Measurements from ENCODE around the gene ABCA5. TPM values are rescaled to one million over a fixed set of nuclear protein-coding genes. Genes with fewer than 3 reads are reported as not detected.
A peak's percentile ranks its signal among the peaks of the same experiment; 100 is the strongest.
"Not testable (repeated sequence)": the region's sequence is repeated elsewhere in the genome, so short reads cannot be mapped to it uniquely, and the experiment has no call there.

The ABCA5 gene
- total RNA-seq, 1 donor from 2014 or later = 52.8 TPM

DNA sequence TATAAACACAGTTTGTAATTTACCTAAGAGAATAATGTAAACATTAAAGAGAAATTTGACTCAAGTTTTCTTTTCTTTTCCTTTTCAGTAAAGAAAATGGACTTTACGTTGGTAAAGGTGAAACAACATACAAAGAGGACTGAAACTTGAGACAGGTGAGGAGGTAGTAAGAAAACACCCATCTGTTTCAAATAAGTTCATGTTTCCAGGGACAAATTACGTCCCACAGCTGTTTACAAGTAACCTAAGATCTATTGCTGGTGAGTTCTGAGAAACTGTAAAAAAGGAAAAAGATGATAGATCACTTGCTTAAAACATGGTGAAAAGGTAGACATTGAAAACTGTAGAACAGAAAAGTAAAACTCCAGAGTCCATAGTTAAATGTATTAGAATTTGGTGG, 4.8 kb upstream of the ABCA5 start:
- no peak for DNase-seq

DNA sequence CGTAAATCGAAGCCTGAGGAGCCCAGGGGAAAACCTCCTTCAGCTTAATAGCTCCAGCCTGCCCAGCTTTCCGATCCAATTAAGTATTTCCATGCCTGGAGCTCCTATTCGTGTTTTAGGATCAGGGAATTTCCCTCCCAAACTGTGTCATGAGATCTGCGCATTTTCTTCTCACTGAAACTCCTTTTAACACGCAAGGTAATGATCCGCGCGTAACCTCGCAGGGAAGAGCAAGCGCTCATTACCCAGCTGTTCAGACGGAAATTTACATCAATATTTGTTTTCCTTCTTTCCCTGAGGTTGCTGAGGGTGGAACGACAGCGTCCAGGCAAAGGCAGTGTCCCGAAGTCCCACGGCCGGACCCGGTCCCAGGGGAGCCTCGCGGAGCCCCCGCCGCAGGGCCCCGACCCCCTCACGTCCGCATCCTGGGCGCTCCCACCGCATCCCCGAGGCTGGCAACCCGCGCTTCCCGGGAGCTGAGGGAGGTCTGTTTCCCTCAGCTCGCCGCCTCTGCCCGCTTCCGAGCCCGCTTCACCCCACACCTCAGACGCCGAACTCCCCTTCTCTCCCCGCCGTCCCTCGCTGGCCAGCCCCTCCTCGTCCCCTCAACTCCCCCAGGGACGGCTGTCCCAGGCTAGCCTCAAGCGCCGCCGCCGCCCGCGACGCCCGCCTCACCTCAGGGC, 415 bp downstream of the ABCA5 start:
- peak; percentile 45 for DNase-seq

DNA sequence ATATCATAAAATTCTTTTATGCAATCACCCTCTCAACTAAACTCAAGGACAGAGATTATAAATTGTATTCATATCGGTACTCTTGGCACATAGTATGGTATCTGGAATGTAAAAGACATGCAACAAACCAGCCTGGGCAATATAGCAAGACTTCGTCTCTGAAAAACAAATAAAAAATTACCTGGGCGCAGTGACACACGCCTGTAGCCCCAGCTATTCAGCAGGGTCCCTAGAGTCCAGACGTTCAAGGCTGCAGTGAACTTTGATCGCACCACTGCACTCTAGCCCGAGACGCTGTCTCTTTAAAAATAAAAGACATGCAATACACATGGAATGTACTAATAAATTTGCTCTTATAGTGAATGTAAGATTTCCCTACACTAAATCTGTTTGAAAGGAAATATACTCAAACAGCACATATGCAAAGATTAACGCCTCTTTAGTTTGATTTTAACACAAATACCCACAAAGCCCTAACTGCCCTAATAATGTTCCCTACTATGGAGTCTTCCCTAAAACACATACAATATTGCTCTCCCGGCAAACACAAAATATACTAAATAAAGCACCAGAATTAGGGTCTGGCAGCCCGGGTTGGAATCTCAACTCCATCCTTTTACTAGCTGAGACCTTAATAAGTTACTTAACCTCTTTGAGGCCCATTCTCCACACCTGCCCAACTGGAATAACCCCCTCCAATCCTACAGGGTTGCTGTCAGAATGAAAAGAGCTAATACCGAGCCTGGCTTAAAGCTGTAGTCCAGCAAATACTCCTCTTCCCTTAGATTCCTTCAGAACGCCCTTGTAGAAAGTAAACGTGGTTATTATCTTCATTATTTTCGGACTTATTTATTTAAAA, 1.2 kb downstream of the ABCA5 start:
- no peak for DNase-seq

DNA sequence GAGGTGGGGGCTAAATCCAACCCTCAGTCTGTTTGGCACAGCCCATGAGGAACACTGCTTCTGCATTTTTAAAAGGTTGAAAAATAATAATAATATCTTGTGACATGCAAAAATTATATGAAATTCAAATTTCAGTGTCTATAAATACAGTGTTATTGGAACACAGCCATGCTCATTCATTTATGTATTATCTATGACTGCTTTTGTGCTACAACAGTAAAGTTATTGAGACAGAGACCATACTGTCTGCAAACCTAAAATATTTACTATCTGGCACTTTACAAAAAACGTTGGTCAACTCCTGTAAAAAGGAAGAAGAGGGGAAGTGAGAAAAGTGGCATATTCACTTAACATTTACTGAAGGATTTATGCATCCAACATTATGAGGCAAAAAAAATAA, 3.1 kb downstream of the ABCA5 start:
- DNase-seq = no peak

DNA sequence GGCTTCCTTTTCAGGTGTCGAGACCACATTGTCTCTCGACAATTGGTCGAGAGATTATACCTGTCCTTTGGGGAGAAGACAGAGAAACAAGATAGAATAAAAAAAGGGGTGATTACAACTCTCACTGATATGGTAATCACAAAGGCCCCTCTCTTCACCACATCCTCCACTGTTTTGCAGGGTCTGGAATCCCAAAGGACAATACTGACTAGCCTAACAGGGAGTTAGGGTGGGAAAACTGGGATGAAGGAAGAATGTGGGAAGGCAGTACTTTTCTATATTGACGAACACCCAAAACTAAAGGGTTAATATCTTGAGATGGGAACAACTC, 6.1 kb downstream of the ABCA5 start:
- DNase-seq = no peak

DNA sequence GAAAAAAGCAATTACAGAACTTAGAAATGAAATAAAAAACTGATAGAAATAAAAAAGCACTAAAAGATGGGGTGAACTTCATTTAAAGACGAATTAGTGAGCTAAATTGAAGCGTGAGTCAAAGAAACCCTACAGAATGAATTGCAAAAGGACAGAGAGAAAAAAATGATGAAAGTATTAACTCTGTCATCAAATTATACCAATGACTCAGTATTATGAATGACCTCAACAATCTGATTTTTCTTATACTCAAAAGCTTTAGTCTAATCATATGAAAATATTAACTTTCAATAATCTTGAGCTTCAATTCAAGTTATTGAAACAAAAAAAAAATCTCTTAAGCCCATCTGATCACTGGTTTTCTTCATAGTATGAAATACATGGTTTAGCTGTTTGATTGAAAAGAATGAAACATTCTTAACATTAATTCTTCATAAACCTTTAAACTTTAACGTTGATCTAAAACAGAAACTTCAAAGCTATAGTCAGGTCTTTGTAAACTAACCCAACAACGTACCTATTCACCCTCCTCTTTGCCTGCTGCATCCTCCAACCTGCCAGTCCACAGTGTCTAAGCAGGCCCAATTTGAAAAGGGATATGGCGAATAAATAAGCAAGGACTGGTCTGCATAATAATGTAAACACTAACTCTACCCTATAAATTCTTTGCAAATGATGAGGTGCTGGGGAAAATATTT, 6.6 kb downstream of the ABCA5 start:
- no peak for DNase-seq

DNA sequence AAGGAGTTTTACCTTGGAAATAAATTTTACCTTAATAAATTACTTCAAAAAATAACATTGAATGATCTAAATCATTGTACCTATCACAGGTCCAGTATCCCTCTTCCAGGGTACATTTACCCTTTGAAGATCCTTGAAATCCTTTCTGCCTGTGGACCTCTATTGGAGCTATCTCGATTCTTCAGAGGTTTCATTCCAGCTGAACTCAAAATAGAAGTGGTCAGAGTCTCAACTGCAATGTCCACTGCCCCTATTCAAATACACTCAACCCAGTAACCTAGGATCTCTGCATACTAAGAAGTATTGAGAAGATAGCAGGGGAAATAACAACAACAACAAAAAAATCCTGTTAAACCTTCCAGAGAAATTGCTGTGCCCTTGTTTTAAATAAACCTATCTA, 9.3 kb downstream of the ABCA5 start:
- DNase-seq = no peak

DNA sequence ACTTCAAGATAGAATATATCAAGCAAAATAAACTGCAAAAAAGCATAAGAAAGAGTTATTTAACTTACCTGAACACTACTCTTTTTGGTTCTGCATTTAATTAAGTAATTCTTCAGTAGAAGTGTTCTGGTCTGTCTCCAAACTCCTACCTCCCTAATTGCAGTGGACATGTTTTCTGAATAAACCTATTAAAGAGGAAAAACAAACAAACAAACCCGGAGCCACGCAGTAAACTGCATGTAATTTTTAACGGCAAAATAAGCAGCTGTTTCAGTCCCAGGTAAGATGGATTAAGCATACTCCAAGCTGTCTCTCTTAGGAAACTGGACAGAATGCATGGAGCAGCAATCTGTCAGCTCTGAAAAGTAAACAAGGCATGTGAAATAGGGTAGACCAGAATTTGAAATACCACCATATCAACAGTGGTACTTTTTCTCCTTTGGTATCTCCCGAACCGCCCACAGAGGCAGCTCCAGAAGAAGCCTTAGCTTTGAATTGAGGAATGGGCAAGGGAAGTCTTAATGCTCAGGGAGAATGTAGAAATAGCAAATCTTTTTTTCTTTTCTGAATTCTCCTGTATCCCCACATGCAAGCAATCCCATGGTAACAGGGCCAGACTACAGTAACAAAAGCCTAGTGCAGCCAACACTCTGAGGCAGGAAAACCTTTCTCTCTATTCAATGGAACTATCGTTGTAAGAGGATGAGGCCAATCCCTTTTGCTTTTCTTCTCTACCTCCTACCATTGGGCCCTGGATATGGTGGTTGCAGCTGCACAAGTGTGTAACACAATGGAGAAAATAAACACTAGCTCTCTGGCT, 12.5 kb downstream of the ABCA5 start:
- DNase-seq = peak; percentile 24

DNA sequence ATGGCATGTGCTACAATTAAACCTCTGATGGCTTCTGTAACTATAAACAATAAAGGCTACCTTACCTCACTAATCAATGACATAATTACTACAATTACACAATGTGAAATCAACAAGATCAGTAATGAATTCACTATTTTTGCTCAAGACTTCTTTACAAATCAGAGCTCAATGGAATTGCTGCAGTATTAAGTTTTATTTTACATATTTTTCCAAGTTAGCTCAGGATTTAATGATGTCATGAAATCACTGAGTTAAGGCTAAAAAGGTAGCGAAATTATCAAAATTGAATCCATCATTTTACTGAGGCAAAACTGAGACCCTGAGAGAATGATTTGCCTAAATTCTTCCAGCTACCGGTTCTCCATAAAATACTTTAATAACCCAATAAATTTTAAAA, 21.8 kb downstream of the ABCA5 start:
- DNase-seq = no peak

DNA sequence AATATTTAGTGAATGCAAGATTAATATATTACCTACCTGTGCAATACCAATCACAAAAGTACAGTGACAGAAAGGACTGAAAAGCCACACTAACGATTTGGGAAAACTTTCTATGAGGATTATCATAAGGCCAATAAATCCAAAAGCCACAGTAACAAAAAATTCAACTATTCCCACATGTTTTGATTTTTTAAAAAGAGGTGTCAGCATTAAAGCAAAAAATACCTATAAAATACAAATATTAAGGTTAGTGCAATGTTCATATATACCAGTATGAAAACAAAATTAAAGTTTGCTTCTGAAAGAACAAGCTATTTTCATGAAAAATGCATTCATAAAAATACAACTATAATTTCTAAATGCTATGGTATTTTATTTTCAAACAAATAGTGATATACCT, 24.3 kb downstream of the ABCA5 start:
- no peak for DNase-seq

DNA sequence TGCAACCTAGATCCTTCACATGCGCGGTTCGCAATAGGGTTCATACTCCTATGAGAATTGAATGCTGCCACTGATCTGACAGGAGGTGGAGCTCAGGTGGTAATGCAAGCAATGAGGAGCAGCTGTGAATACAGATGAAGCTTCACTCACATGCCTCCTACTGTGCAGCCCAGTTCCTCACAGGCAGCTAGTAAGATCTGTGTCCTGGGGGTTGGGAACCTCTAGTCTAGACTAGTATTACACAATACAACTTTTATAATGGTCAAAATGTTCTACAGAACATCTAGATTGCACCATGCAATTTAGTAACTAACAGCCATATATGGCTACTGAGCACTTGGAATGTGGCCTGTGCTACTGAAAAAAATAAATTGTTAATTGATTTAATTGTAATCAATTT, 26.7 kb downstream of the ABCA5 start:
- DNase-seq = no peak

DNA sequence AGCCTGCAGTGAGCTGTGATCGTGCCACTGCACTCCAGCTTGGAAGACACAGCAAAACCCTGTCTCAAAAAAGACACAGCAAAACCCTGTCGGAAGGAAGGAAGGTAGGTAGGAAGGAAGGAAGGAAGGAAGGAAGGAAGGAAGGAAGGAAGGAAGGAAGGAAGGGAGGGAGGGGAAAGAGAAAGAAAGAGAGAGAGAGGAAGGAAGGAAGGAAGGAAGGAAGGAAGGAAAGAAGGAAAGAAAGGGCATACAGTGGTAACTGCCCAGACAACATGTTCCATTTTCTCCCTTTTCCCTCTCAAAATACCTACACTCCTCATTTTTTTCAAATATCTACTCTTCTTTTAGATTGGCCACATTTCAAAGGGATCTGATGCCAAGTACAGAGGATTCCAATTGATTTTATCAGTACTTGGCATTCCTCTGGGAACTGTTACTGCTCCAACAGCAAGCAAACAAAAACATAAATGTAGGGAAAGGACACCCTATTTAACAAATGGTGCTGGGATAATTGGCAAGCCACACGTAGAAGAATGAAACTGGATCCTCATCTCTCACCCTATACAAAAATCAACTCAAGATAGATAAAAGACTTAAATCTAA, 28.7 kb downstream of the ABCA5 start:
- DNase-seq = not testable (repeated sequence)

DNA sequence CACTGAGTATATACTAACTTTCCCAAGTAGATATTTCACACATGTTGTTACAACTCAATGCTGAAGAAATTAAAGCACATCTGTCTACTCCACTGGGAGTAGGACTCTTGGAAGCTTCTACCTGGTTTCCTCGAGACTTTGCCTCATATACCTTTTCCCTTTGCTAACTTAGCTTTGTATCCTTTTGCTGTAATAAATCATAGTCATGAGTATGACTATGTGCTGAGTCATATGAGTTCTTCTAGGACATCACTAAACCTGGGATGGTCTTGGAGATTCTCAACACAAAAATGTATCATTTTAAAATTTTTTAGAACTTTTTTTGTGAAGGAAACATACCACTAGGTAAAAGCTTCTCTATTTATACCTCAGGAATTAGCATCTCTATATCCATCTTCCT, 39.8 kb downstream of the ABCA5 start:
- no peak for DNase-seq

DNA sequence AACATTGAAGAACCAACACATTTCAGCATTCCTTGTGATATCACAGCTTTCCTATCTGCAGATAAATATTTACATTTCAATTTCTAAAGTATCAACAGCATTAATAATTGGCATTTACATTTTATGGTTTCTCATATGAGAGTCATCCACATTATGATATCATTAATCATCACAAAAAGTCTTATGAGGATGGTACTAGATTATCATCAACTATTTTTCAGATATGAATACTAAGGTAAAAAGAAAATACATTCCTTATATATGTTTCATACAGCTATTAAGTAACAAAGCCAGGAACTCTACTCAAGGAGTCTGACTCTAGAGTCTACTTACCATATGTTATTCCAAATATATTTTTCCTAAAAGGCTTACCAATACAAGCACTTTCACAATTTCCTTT, 40.7 kb downstream of the ABCA5 start:
- DNase-seq = no peak

DNA sequence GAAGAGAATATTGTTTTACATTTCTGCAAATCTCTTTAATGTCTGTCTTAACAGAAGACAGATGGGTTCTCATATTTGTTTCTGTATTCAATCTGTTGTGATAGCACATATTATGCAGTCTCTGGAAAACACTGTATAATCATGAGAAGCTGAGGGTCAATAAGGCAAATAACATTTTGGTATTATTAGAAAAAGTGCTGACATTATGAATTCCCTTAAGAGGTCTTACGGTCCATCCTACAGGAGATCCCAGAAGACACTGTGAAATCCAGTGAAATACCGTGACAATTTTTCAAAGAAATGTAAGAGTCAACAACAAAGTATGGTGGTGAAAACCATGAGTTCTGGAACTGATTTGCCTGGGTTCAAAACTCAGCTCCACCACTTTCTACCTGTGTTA, 42.3 kb downstream of the ABCA5 start:
- no peak for DNase-seq

DNA sequence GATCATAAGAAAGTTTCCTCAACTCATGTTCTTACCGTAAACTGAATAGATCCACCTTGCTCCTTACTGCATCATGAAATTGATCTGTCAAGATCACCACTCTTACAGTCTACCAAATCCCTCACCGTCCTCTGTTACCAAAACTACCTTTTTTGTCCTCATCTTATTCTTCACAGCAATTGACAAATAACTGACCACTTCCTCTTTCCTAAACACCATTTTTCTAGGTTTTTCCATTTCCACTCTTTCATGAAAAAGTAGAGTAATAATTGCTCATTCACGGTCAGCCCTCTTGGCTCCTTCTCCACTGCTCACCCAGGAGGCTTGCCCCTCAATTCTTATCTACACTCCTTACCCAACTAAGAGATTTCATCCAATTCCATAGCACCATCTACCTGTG, 44.9 kb downstream of the ABCA5 start:
- no peak for DNase-seq

DNA sequence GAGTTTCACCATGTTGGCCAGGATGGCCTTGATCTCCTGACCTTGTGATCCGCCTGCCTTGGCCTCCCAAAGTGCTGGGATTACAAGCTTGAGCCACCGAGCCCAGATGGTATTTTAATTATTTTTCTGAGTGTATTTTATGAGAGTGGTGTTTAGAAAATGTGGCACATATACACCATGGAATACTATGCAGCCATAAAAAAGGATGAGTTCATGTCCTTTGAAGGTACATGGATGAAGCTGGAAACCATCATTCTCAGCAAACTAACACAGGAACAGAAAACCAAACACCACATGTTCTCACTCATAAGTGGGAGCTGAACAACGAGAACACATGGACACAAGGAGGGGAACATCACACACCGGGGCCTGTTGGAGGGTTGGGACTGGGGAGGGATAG, 50.7 kb downstream of the ABCA5 start:
- DNase-seq = not testable (repeated sequence)

DNA sequence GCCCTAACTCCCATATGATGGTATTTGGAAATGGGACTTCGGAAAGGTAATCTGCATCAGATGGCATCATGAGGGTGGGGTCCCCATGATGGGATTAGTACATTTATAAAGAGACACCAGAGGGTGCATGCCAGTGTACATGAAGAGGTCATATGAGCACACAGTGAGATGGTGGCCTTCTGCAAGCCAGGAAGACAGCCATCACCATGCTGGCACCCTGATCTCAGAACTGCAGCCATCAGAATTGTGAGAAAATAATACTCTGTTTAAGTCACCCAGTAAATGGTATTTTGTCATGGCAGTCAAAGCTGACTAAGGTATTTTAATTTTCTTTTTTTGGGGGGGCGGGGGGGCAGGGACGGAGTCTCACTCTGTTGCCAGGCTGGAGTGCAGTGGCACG, 51.2 kb downstream of the ABCA5 start:
- DNase-seq = no peak

DNA sequence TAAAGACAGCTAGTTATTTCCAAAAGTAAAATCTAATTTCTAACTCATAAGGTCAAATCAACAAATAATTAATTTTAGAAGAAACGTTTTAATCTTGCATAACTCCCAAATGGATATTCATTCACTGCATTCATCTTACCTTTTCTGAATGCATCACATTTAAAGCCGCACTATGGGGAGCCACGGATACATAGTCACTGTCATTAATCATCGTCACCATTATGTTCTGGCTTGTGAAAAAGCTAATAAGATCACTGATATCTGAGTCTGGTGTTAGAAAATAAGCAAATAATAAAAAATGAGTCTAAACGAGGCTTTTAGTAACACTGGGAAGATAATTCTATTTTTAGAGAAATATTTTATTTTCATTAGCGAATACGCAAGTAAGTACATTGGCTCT, 55.9 kb downstream of the ABCA5 start:
- no peak for DNase-seq

DNA sequence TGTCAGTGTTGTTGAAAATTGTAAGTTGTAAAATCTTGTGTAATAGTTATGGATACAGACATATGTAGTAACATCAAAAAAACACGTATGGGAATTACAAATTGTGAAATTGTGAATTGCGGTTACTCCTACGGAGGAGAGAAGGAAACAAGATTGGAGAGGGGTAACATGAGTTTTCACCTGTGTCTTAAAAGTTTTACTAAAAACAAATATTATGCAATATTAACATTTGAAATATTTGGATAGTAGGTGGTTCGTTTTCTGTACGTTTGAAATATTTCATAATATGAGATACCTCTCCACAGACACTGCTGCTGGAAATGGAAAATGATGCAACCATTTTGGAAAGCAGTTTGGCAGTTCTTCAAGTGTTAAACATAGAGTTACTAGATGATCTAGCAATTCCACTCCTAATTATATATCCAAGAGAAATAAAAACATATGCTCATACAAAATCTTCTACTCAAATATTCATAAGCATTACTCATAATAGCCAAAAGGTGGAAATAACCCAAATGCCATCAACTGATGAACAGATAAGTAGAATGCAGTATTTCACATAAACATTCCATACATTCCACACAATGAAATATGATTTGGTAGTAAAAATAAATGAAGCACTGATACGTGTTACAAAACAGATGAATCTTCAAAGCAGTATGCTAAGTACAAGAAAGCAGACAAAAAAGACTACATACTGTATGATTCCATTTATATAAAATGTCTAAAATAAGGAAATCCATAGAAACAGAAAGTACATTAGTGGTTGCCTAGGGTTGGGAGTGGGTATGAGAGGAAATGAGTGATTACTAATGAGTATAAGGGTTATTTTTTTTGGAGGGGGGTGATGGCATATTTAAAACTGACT, 57.6 kb downstream of the ABCA5 start:
- peak; percentile 17 for DNase-seq

DNA sequence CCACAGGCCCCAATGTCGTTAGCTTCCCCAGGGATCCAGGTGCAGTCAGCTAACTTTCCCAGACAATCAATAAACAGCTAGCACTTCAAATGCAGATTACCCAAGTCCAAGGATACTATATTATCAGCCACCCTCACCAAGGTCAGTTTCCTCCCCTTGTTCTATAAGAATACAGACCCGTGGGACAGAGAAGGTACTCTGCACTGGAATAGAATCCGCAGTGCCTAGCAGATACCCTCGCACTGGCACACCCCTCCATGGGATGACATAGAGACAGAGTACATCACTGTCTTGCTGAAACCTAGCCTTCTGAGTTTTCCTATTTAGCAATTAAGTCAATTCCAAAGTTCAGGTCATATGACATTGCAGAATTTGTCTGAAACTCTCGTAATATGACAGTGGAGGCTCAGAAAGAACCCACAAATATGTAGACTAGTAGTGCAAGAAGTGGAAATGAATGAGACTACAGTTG, 58.4 kb downstream of the ABCA5 start:
- no peak for DNase-seq
